PC-9 (cell line): Measurements from ENCODE around the gene RPL23. TPM values are rescaled to one million over a fixed set of nuclear protein-coding genes. Genes with fewer than 3 reads are reported as not detected.

ENCODE experiments used
- BruUV-seq: library from RNA; stranded (reverse); fragments of 400-500 nt; replicated peaks from 2 replicates; lab custom pipeline; 2021; lab: Mats Ljungman, UMichigan
- CTCF ChIA-PET: fragments of 300-600 bp; sonication (Branson Sonifier 250); formaldehyde crosslinking; loops from one replicate; lab custom pipeline; 2022; ENCODE audit warnings: antibody characterized with exemption; lab: Charles Lee
- POLR2A ChIA-PET: fragments of 300-600 bp; sonication (Branson Sonifier 250); formaldehyde crosslinking; loops from one replicate; lab custom pipeline; 2022; ENCODE audit warnings: antibody characterized with exemption; ENCODE audit not compliant: unreplicated experiment; lab: Charles Lee
- DNase-seq, 2 experiments: peaks; one replicate each; pipeline versions ENCODE4 v3.0.0 to v3.0.0-alpha.2; 2015 to 2022; ENCODE audit warnings: mixed read lengths in 1 of 2
- H2AFZ ChIP-seq: fragments of 200-600 bp; sonication (generic); 2 replicates; pipeline ENCODE4 v1.8.1; 2017; ENCODE audit warnings: antibody characterized with exemption
- H3F3A ChIP-seq: fragments of 200-600 bp; sonication (generic); 2 replicates; pipeline ENCODE4 v1.8.1; 2017; ENCODE audit warnings: antibody characterized with exemption, mild to moderate bottlenecking, low read depth; ENCODE audit not compliant: insufficient read depth
- H3K27ac ChIP-seq: fragments of 200-600 bp; sonication (generic); 2 replicates; pipeline ENCODE4 v1.6.1; 2016; ENCODE audit warnings: mixed run types
- H3K27me3 ChIP-seq: fragments of 200-600 bp; sonication (generic); 2 replicates; pipeline ENCODE4 v1.6.1; 2016; ENCODE audit warnings: low read depth, mixed run types; ENCODE audit not compliant: insufficient read depth
- H3K36me3 ChIP-seq: fragments of 200-600 bp; sonication (generic); 2 replicates; pipeline ENCODE4 v1.6.1; 2016; ENCODE audit warnings: low read depth, mixed run types
- H3K4me1 ChIP-seq: fragments of 200-600 bp; sonication (generic); replicated peaks from 2 replicates; pipeline ENCODE4 v1.6.1; 2016; ENCODE audit warnings: mixed run types; ENCODE audit not compliant: insufficient read depth
- H3K4me2 ChIP-seq: fragments of 200-600 bp; sonication (generic); 2 replicates; pipeline ENCODE4 v1.6.1; 2017; ENCODE audit warnings: mixed run types
- H3K4me3 ChIP-seq: fragments of 200-600 bp; sonication (generic); 2 replicates; pipeline ENCODE4 v1.6.1; 2016; ENCODE audit warnings: mixed run types
- H3K79me2 ChIP-seq: fragments of 200-600 bp; sonication (generic); 2 replicates; pipeline ENCODE4 v1.6.1; 2017; ENCODE audit warnings: low read depth, mixed run types
- H3K9me2 ChIP-seq: fragments of 200-600 bp; sonication (generic); 2 replicates; pipeline ENCODE4 v1.8.1; 2017; ENCODE audit warnings: mild to moderate bottlenecking; ENCODE audit not compliant: insufficient read depth
- H3K9me3 ChIP-seq: fragments of 200-600 bp; sonication (generic); 2 replicates; pipeline ENCODE4 v1.8.1; 2016; ENCODE audit warnings: low read depth; ENCODE audit not compliant: insufficient read depth
- H4K20me1 ChIP-seq: fragments of 200-600 bp; sonication (generic); 2 replicates; pipeline ENCODE4 v1.8.1; 2017; ENCODE audit not compliant: insufficient read depth
- CTCF ChIP-seq: fragments of 200-600 bp; sonication (generic); conservative IDR thresholded peaks from 2 replicates; pipeline ENCODE4 v1.6.1; 2017; ENCODE audit warnings: mixed run types, antibody characterized with exemption, mild to moderate bottlenecking, moderate library complexity
- EZH2 ChIP-seq: fragments of 200-600 bp; sonication (generic); IDR thresholded peaks from 2 replicates; pipeline ENCODE4 v1.8.0; 2017; ENCODE audit warnings: antibody characterized with exemption, low read depth
- intact Hi-C: fragments of 100-400 bp; cut with micrococcal nuclease; formaldehyde crosslinking; loops from one replicate; pipeline ENCODE4 v1.10.0; 2022; ENCODE audit not compliant: unreplicated experiment
- total RNA-seq: library from RNA; stranded (reverse); gene quantifications from 2 replicates; pipeline ENCODE4 v1.2.3, GENCODE V29; 2021

Gene RPL23
- total RNA-seq, 1 experiment from 2014 or later = 1,146 TPM

GRCh38 chr17:38874505-38875400 is 21.2 kb upstream of the RPL23 start:
- intact Hi-C loops = loop anchor here (5.0 kb wide), 2 partner anchors 183 to 197 kb away; no protein-coding TSS in a partner anchor
- 0 out of 2 replicates have a peak overlapping the region, but pooled peaks have one; percentile 27 for H3K4me3 ChIP-seq
- peaks cover 57% of the 10 kb centered on the region for H4K20me1 ChIP-seq
- no TSS peak for BruUV-seq
- no peaks in the 10 kb centered on the region for H3K9me3 ChIP-seq
- peaks cover 8% of the 10 kb centered on the region for H3K36me3 ChIP-seq
- POLR2A ChIA-PET = interaction anchor here (0.5 kb wide), 1 partner anchor 147 kb away, joined by 10 read pairs; no protein-coding TSS in a partner anchor
- no peaks in the 10 kb centered on the region for H3K9me2 ChIP-seq
- H3K27me3 ChIP-seq = no peaks in the 10 kb centered on the region
- CTCF ChIA-PET = no interaction called here
- H2AFZ ChIP-seq = no peak overlapping the region
- H3F3A ChIP-seq = peaks cover 64% of the 10 kb centered on the region
- H3K4me1 ChIP-seq = peaks cover 76% of the 10 kb centered on the region
- DNase-seq = no peak
- peak overlapping the region; percentile 40; the same call in 1 of the 2 replicates for H3K27ac ChIP-seq
- TF ChIP-seq CTCF (no peak), EZH2 (no peak)
- H3K4me2 ChIP-seq = peak overlapping the region; percentile 79
- H3K79me2 ChIP-seq = peaks cover 91% of the 10 kb centered on the region

GRCh38 chr17:38873640-38874380 is 20.3 kb upstream of the RPL23 start:
- H2AFZ ChIP-seq = no peak overlapping the region
- peaks cover 62% of the 10 kb centered on the region for H3F3A ChIP-seq
- ChIA-PET POLR2A (interaction anchor here (0.5 to 0.8 kb wide), 2 partner anchors 20 to 146 kb away, joined by 3 to 10 read pairs; no protein-coding TSS in a partner anchor), CTCF (interaction anchor here (0.6 kb wide), 1 partner anchor 333 kb away, joined by 5 read pairs; no protein-coding TSS in a partner anchor)
- peak; percentile 75 to 81 for DNase-seq
- H4K20me1 ChIP-seq = peaks cover 57% of the 10 kb centered on the region
- H3K27ac ChIP-seq = peak overlapping the region; percentile 17; the same call in 1 of the 2 replicates
- no peaks in the 10 kb centered on the region for H3K9me2 ChIP-seq
- H3K9me3 ChIP-seq = no peaks in the 10 kb centered on the region
- H3K27me3 ChIP-seq = no peaks in the 10 kb centered on the region
- intact Hi-C loops = loop anchor here (5.0 kb wide), 2 partner anchors 183 to 197 kb away; no protein-coding TSS in a partner anchor
- peaks cover 68% of the 10 kb centered on the region for H3K4me1 ChIP-seq
- peak overlapping the region; percentile 79 for H3K4me2 ChIP-seq
- peak overlapping the region; percentile 97; the same call in 1 of the 2 replicates for H3K4me3 ChIP-seq
- peaks cover 8% of the 10 kb centered on the region for H3K36me3 ChIP-seq
- no peak for TF ChIP-seq CTCF
- no peak for TF ChIP-seq EZH2
- H3K79me2 ChIP-seq = peaks cover 88% of the 10 kb centered on the region
- BruUV-seq = no TSS peak
